GM21447 (cell line): Measurements from ENCODE around the gene SLAMF1.
A peak's percentile ranks its signal among the peaks of the same experiment; 100 is the strongest.
"Not testable (repeated sequence)": the region's sequence is repeated elsewhere in the genome, so short reads cannot be mapped to it uniquely, and the experiment has no call there.

Experiments
- ATAC-seq: cut with Tn5 transposase; IDR thresholded peaks from one replicate; pipeline ENCODE4 v1.9.1; 2021; ENCODE audit not compliant: unreplicated experiment

The SLAMF1 gene

GRCh38 chr1:160640359-160641123, 6.3 kb downstream of the SLAMF1 start:
- no peak for ATAC-seq

GRCh38 chr1:160639652-160640051, 7.2 kb downstream of the SLAMF1 start:
- no peak for ATAC-seq

GRCh38 chr1:160638926-160639325, 7.9 kb downstream of the SLAMF1 start:
- ATAC-seq, result no peak

DNA sequence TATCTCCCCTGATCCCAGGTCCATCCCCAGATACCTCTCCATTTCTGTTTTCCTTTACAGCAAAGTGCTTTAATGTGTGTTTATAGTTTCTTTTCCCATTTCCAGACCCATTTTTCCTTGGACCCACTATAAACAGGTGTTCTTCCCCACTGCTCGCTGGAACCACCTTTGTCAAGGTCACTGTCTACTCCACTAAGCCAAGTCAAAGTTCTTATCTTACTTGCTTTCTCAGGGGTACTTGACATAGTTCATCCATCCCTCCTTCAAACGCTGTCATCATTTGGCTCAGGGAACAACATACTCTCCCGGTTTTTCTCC, 8.3 kb downstream of the SLAMF1 start:
- ATAC-seq, result no peak

DNA sequence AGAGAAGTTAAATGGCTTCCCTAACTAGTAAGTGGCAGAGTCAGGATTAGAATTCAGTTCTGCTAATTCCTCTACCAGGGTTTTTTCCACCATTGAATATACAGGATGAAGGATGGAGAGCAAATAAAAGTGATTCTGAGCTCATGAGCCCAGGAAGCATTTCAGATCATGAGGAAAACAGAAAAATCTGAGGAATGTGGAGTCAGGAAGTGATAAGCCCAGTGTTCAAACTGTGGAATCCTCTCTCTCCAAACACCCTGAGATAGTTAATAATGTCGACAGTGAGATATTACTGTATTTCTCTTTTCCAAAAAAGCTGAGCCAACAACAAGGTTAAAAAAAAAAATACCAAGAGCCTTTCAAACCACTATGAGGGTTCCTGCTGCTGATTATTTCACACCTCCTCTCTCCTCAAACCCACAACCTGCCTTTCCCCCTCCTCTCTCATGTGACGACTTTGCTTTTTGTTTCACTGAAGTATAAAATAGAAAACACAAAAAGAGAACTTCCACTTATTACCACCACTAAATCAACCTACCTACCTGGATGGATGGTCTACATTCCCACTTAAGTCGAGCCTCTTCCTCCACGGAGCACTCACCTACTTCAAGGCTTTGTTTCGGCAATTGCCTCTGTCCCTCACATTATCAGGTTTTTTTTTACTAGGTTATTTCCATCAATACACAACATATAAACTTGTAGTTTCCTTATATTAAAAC, 8.9 kb downstream of the SLAMF1 start:
- ATAC-seq, result peak; percentile 41

- ATAC-seq, result no peak
Measured at GRCh38 chr1:160637065-160637464, 9.8 kb downstream of the SLAMF1 start.

- no peak for ATAC-seq
Measured at GRCh38 chr1:160636547-160636946, 10.3 kb downstream of the SLAMF1 start.

DNA sequence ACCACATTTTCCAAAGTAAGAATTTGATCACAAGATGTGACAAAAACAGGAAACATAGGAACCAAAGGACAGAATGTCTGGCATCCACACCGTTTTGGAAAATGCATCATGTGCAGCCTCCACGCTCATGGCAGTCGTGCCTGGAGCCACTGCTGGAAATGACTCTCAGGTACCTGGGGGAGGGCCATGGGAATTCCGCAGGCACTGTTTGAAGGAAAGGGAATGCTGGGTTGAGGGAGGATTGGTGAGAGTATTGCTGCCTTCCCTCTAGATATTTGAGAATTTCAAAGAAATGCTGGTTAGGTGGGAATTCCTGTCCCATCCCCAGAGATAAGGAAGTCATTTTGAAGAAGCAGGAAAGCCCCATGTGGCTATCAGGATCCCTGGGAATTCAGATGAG, 10.8 kb downstream of the SLAMF1 start:
- ATAC-seq, result no peak

DNA sequence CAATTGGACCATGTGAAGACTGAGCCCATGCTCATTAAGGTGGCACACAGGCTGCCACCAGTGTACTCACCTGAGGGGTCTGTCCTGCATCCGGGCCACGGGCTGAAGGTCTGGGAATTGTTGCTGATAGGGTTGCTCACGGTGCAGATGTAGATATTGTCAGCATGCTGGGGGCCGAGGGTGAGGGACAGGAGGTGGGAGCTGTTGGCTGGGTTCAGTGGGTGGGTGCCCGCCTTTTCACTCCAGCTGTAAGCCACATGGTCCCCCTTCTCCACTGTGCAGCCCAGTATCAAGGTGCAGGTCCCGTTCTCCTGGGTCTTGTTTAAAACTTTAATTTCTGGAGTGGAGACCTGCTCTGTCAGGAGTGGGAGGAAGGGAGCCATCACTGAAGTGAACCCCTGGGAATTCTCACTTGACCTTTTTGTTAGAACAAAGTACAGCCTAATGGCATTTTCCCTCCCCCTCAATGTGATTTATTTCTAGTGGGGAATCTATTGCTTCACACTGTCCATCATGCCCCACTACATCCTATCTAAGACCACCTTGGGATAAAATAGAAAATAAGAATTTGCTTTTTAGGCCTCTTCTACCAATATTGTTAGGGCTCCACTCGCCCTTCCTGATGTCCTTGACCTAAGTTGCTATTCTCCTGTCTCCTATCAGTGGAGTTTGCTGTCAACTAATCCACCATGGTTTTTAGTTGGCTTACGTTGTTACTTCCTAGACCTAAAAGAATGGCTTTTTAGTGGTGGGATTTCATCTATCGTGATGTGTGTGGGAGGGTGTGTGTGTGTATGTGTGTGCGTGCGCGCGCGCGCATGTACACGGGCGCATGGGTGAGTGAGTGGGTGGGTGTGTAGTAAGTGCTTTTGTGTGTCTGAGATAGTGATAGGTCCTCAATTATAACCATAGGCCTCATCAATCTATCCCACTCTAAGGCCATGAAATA, 12.0 kb downstream of the SLAMF1 start:
- ATAC-seq, result no peak

DNA sequence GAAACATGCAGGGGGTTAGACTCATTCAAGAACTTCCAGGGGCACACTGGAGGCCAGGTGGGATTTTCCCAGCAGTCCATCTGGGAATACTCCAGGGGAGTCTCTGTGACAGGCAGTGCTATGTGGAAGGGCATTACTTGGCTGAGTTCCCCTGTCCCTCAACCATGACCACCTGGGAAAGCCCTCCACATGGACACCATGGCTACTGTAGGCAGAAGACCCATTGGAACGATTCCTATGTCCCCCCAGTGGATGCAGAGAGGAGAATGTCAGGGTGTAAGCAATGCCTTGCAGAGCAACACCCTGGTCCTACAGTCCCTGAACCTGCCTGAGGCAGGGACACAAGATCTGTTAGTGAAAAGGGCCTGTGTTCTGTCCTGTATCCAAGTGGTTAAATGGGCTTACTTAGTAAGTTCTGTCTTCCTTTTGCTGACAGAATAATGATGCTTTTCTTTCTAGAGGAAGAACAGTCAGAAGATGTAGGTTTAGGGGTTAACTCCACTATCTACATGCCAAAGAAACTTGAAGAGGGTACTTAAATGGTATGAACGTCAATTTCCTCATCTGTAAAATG, 13.4 kb downstream of the SLAMF1 start:
- no peak for ATAC-seq

- ATAC-seq, result no peak
Measured at GRCh38 chr1:160631983-160632625, 14.7 kb downstream of the SLAMF1 start.

DNA sequence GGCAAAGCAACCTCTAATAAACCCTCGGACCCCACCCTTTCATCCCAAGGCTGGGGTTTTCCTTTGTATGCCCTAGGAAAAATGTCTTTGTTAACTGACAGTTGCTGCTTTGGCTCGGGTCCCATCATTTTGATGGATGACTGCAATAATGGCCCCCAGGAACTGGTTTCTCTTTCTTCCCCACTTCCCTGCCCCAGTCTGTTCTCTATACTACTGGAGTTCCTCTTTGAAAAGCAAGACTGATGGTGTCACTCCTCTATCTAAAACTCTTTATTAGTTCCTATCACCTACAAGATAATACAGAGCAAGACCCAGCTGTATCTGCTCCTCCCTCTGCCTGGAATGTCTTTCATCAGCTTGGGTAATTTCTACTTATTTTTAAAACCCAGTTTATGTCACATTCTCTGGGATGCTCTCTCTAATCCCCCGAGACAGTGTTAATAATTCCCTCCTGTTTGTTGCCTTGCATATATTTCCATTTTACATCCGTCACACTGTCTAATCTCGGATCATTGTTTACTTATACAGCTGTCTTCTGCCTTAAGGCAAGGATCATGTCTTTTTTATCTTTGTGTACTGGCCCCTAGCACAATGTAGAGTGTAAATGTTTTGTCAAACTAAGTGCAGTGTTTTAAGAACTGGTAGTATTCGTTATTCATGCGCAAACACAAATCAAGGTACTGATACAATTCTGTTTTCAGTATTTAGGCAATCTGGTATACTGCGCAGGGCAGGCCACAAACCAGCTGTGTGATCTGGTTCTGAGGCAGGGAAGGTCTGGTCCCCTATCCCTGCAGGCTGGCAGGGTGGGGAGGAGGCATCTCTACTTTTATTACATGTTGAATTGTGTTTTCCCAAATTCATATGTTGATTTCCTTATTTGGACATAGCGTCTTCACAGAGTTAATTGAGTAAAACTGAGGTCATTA, 16.1 kb downstream of the SLAMF1 start:
- ATAC-seq, result no peak

GRCh38 chr1:160629286-160630210, 17.3 kb downstream of the SLAMF1 start:
- no peak for ATAC-seq

GRCh38 chr1:160628799-160629263, 18.0 kb downstream of the SLAMF1 start:
- no peak for ATAC-seq

DNA sequence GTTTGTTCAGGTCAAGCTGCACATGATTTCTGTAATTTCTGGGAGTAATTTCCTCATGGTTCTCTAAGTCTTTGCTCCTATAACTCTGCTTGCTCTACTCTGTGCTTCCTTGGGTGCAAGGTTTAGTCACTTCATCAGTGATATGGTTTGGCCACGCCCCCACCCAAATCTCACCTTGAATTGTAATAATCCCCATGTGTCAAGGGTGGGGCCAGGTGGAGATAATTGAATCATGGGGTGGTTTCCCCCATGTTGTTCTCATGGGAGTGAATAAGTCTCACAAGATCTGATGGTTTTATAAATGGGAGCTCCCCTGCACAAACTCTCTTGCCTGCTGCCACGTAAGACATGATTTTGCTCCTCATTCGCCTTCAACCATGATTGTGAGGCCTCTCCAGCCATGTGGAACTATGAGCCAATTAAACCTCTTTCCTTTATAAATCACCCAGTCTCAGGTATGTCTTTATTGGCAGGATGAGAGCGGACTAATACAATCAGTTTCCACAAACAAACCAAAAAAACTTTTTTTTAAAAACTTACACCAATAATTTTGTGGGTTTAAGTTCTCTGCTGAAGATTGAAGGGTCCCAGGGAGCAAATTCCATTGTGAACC, 19.1 kb downstream of the SLAMF1 start:
- ATAC-seq, result not testable (repeated sequence)

DNA sequence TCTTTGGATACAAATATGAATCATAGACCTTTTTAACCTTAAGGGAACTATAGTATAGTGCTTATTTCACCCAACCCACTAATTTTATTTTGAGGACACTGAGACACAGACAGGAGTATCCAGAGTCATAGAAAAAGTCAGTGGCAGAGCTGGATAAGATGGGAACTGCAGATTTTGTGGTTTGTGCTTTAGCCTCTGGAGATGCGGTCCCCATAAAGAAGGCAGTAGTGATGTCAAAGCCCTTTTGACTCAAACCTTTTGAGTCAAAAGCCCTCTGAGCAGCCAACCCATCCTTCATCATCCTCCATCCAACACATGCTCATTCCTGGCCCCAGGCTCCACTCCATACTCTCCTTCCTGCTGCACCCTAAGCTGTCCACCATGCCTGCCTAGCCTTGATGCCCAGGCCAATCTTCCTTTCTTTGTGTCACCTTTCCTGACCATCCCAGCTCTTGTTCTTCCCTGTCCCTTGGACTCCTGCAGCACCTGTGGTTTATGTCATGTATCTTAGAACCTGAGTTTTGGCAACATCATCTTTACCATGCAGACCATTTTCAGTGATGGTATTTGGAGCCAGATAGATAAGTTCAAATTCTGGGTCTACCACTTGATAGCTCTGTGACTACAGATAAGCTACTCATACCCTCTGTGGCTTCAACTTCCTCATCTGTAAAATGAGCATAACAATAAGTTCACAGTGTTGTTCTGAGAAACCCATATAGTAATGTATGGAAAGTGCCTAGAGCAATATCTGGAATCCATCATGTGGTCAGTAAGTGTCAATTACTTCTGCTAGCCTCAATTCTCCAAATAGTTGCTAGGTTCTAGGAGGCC, 20.1 kb downstream of the SLAMF1 start:
- no peak for ATAC-seq
